GM19351 (cell line): ENCODE measurements around the gene COL26A1.
"Not testable (repeated sequence)": the region's sequence is repeated elsewhere in the genome, so short reads cannot be mapped to it uniquely, and the experiment has no call there.

Experiments
- ATAC-seq: cut with Tn5 transposase; IDR thresholded peaks from one replicate; pipeline ENCODE4 v1.9.1; 2021; ENCODE audit warnings: mild to moderate bottlenecking, moderate library complexity; ENCODE audit not compliant: unreplicated experiment

The COL26A1 gene

DNA sequence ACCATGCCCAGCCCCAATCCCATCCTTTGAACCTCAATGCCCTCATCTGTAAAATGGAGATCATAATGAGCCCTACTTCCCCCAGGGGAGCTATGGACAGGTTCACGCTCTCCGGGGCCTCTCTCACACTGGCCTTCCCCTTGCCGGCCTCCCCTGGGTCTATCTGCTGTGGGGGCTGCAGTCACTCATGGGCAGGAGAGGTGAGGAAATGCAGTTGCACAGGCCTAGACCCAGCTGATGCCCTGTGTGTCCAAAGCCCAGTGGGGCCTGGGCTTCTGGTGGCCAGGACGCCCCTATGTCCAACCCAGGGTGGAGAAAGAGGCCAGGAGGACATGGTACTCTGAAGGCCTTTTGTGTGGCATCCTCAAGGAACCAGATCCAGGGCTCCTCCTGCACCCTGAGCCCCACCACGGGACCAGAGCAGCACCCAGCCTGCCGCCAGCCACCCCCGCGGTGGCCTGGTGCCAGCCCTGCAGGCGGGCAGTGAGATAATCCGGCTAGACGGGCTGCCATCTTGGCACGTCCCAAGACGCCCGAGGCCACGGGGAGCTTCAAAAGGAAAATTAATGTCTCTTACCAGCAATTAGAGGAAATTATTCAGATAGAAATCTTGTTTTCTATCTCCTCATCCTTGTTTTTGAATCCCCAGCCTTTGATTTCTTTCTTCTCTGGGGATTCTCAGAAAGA lies 227.4 kb downstream of the COL26A1 start:
- no peak for ATAC-seq

DNA sequence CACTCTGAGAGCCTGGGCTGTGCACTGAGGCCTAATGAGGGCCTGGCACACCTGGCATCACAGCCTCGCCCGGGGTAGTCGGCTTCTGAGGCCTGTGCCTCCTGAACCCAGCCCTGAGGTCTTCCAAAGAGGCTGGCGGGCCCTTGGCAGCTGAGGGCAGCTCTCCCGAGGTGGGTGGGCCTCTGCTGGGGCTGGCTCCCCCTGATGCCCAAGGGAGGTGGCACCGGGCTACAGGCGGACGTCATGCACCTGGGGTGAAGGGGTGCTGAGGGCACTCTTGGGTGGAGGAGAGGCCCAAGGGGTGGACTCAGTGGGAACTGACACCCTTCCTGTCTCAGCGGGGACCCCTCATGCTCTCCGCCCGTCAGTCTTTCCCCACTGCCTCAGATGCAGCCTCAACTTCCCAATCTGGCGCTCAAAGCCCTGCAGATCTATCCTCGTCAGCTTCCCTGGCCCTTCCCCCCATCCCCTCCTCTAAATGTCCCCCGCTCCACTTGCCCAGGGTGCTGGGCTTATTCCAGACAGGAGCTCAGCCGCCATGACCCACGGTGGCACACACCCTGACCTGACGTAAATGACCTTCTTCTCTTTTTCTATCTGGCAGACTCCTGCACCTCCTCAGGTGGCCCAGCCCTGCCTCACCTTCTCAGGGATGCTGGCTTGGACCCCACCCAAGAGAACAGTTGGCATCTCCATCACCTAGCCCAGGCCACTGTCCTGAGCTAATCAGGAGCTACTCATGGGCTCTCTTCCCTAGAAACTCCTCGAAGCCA lies 228.2 kb downstream of the COL26A1 start:
- no peak for ATAC-seq

DNA sequence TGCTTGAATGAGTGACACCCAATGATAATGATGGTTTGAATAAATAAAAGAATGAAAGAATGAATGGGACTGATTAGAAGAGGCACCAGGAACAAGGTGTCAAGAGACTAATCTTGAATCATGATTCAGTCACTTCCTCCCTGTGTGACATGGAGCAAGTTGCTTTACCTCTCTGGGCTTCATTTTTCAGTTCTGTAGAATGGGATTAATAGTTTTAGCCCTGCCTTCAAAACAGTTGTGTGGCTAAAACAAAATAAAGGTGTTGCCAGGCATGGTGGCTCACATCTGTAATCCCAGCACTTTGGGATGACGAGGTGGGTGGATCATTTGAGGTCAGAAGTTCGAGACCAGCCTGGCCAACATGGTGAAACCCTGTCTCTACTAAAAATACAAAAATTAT lies 228.8 kb downstream of the COL26A1 start:
- ATAC-seq: no peak

DNA sequence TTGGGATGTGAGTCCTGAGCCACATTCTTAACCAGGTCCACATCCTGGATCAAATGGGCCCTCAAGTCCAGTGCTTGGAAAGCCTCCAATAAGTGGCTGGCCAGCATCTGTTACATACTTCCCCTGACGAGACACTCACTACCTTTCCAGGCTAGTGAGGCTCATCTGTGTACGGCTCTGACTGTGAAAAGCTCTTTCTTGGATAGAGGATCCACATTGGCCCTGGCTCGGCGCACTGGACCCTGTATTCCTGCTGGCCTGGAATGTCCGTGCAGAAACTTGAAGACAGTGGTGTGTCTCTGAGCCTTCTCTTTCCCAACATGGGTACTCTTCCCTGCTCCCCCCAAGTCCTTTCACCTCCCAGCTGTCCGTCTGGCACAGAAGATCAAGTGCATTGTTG lies 230.9 kb downstream of the COL26A1 start:
- ATAC-seq: no peak

DNA sequence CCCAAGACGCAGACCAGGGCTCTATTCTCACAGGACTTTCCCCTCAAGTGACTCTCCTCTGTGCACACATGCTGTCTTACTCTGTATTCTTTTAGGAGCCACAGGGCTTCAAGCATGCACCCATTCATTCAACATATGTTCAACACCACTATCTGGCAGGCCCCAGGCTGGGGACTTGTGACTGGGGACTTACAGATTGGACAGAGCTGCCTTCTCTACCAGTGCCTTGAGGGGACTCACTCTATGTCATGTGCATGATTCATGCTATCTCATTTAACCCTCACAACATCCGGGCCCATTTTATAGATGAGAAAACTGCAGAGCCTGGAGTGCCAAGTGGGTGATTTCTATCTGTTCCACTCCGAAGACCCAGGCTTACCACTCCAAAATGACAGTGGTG lies 232.1 kb downstream of the COL26A1 start:
- no peak for ATAC-seq

DNA sequence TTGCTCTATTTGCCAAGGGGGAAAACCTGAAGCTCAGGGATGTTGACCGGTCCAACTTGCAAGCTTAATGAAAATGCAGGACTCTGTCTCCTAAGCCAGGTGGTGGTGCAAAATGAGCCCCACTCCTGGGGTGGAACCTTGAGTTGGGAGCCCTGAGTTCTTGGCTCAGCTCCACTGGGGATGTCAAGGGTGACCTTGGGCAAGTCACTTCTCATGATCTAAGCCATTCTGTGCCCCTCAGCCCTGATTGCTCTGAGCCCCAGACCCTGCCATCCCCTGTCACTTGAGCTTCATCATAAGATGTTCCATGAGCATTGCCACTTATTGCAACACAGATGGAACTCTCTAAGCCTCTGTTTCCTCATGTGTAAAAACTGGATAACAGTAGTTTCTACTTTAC lies 232.6 kb downstream of the COL26A1 start:
- ATAC-seq: no peak

DNA sequence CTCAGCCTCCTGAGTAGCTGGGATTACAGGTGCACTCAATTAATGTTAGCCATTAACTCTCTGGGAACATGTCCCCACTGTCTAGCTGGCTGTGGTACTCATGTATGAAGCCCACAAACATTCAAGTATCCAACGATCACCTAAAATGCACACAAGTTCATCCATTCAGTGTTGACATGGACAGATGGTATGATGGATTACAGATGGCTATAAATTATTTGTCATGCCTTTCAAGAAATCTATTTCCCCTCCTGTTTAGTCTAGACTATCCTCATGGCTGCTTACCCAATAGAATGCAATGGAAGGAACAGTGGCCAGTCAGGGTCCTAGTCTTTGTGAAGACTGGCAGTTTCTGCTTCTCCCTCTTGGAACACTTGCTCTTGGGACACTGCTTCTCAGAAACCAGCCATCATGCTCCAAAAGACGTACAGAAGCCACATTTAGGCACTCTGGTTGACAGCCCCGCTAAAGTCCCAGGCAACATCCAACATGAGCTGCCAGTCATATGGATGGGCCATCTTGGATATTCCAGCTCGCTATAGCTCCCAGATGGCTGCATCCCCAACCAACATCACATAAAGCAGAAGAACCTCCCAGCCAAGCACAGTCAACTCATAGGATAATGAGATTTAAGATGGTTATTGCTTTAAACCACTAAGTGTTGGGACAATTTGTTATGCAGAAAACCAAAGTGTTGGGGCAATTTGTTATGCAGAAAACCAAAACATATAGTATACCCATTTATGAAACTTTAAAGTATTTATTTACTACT lies 233.3 kb downstream of the COL26A1 start:
- ATAC-seq: no peak

DNA sequence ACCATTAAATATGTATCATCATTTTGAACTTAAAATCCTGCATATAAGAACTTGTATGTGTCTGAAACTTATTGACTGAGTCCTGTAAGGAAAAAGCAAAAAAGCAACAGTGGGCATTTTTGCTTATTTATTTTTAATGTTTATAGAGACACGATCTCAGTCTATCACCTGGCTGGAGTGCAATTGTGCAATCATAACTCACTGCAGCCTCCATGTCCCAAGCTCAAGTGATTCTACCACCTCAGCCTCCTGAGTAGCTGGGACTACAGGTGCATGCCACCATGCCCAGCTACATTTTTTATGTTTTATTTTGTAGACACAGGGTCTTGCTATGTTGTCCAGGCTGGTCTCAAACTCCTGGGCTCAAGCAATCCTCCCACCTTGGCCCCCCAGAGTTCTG lies 234.2 kb downstream of the COL26A1 start:
- ATAC-seq: no peak

DNA sequence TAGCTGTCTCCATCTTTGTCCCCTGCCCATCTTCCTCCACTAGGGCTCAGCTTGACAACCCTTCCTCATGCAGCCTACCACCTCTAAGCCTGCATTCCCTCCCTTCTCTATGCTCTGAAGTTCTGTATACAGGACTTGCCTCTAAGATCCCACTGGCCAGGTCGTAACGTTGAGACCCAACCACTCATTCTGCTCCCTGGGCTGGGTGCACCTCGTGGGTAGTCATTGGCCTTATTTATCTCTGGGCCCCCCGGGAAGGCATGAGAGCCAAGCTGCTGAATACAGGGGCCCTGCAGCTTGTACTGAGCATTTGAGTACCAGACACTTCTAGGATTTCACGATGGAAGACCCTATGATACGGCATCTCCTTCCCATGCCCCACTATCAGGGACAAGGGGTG lies 235.3 kb downstream of the COL26A1 start:
- ATAC-seq: no peak

DNA sequence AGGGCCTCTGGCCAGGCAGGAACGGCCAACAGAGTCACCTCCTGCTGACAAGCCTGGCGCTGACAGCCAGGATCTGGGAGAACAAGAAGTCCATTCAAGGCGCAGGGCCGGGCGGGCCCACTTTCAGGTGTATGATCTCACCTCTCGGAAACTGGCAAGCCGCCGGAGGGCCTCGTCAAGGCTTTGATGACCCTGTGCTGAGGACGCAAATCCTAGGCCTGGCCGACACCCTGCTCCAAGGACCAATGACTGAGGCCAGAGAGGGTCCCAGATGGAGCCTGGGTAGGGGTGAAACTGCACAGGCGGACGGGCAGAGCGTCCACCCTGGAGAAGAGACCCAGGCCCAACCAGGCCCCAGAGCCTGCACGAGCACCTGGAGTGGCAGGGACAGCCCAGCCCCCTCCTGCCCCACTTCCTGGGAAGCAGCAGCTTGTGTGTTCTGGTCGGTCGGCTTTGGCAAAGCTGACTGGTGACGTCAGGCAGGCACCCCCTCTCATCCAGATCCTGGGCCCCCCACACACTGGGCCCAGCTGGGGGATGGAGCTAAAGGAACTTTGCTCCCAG lies 235.8 kb downstream of the COL26A1 start:
- no peak for ATAC-seq

DNA sequence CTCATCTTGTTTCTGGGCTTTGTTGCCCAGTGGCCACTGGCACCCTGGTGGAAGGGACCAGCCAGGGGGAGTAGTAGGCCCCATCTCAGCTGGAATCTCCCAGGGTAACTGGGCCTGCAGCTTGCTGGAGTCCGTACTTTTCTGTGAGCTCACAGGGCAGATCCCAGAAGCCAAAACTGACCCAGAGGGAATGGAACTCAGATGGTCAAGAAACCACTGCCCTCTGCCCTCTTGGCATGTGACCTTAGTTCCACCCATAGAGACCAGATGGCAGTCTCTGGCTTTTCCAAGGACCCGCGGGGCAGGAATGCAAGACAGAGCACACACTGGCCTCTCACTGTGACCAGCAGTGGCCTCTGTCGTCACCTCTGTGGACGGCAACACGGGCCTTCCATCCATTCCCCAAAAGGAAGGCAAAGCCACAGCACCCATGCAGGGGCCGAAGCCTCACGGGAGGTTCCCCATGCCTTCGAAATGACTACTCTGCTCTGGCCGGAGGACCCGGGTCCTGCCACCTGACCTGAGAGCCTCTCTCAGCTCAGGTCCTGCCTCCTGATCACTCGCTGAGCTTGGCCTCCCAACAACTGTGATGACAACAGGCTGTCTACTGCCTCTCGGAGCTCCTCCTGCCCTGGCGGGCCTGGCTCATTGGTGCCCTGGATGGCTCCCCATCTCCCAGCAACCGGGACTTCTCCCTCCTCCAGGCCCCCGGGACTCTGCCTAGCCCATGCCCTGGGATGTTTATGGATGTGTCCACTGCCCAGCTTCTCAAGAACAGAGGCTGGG lies 236.5 kb downstream of the COL26A1 start:
- ATAC-seq: no peak

DNA sequence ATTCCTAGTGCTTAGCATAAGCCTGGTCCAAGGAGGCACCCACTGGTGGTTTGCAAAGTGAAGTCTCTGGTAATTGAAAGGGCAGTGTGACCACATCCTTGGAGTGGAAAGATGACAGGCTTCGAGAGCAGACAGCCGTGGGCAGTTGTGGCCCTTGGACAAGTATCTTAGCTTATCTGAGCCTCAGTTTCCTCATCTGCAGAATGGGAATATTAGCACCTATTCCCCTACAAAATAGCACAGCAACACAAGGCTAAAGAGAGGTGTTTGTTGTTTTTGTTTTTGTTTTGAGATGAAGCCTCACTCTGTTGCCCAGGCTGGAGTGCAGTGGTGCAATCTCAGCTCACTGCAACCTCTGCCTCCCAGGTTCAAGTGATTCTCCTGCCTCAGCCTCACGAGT lies 237.1 kb downstream of the COL26A1 start:
- ATAC-seq: no peak

DNA sequence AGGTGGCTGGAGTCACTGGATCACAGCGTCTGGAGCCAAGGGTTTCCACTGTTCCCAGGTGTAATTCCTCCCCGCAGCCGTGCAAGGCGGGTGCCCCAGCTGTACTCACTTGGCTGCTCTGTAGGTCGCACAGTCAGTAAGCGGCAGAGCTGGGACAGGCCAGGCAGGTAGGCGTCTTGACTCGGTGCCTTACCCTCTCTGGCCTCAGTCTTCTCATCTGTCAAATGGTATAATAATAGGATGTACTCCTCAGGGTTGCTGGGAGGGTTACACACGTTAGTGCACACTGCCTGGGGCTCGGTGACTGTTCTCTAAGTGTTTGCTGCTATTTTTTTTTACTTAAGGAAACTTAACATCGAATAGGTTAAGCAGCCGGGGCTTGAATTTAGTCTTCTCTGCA lies 239.4 kb downstream of the COL26A1 start:
- ATAC-seq: no peak

DNA sequence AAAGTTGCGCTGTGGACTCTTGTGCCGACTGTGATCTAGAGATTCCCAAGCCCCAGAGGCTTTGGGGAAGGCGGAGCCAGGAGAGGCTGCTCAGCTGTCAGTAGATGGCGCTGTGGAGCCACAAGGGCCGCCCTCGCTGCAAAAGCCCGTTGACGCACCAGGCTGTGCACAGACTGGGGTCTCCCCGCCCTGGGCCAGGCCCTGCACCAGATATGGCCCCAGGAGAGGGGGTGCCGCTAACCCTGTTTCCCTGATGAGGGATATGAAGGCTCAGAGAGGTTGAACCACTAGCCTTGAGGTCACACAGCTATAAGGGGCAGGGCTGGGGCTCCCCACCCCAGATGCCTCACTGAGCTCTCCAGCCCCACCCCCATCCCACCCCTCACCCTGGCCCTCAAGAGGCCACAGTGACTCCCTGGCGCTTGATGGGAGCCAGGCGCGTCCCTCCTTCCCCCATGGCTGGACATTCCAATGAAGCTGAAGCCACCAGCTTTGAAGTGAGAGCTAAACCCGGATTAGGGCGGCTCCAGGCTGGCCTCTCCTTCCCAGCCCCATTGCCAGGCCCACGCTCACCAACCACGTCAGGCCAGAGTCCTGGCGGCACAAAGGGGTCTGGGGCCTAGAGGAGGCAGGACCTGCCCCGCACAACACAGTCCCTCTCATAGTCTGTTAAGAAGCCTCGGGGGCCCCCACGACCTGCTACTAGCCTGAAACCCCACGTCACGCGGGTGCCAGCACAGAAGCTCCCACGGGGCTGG lies 240.0 kb downstream of the COL26A1 start:
- ATAC-seq: no peak

DNA sequence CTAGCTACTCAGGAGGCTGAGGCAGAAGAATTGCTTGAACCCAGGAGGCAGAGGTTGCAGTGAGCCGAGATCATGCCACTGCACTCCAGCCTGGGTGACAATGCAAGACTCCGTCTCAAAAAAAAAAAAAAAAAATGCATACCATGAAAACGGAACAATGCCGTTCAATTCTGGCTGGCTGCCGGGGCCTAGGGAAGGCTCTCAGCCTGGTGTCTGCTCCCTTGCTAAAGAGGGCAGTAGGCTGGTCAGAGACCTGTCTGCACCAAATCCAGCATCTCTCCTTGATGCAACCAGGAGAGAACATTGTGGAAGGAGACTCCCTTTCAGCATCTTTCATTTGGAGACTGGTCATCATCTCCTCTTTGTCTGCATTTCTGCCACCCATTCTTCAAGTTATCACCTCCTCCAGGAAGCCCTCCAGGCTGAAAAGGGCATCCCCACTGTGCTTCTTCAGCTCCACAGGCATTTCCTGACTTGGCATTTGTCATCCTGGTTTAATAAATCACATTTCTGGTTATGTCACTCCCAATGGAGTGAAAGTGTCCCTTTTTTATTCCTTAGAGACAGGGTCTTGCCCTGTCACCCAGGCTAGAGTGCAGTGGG lies 241.8 kb downstream of the COL26A1 start:
- ATAC-seq: no peak

DNA sequence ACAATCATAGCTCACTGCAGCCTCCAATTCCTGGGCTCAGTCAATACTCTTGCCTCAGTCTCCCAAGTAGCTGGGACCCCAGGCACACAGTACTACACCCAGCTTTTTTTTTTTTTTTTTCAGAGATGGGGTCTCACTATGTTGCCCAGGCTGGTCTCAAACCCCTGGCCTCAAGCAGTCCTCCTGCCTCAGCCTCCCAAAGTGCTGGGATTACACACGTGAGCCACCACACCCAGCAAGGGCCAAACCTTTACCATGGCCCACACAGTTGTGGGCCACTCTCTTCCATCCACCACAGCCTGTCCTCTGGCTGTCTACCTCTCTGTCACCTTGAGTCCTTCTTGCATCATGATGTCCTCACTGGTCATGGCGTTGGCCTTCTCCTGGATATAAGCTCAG lies 242.3 kb downstream of the COL26A1 start:
- ATAC-seq: not testable (repeated sequence)

DNA sequence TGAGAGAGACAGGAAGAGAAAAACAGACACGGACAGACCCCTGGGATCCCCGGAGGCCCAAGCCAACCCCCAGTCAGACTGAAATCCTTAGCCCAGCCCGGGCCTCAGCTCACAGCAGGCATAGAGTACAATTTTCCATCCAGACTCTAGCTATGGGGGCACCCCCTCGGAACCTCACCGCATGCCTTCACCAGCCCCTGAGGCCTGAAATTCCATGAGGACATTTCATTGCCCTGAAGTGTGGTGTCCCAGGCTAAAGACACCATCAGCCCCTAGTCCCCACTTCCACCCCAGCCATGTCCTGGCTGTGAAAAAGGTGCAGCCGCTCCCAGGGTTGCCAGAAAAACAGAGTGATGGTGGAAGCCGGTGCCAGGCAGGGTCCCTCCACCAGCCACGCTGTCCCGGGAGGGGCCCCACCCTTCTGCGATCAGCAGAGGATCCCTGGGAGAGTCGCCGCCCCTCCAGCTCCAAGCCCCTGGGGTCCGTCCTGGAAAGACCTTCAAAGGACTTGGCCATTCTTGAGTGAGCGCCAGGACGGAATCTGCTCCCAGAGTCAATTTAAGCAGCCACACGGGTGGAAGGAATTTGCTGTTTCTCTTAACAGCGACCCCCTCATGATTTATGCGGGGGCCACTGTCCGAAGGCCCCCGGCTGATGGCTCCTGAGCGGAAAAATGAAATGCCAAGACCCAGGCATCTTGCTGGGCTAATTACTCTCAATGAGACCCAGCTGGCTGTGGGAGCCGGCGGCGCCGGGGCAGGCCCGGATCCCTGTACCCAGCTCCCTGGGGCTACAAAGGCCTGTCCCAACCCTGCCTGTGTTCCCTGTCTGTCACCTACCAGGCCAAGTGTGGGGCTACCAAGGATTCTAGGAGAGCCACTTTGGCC lies 243.2 kb downstream of the COL26A1 start:
- no peak for ATAC-seq

DNA sequence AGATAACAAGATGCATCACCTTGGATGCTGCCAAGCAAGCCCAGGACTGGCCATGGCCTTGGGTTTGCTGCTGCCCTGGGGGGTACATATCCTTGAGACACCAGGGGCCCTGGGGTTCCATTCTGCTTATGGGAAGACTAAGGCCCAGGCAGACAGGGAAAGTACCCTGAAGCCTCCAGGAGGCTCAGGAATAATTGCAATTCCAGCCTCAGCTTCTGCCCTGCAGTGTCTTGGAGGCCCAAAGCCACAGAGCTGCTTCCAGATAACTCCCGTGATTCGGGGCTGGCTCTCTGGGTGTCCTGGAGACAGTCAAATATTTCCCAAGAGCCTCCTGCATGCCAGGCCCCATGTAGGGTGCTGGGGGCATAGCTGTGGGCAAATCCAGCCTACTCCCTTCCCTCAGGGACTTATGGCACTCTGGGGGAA lies 243.8 kb downstream of the COL26A1 start:
- ATAC-seq: no peak
